Hepatocyte (in vitro differentiated cells): ENCODE results near the gene SLFN12L. TPM values are rescaled to one million over a fixed set of nuclear protein-coding genes. Genes with fewer than 3 reads are reported as not detected.

Experiments
- DNase-seq: peaks from one replicate; pipeline ENCODE4 v3.0.0-alpha.2; 2016; ENCODE audit warnings: low spot score
- H2AFZ ChIP-seq: fragments of 200-600 bp; sonication (generic); 2 replicates; pipeline ENCODE4 v1.6.0; 2016; ENCODE audit warnings: antibody characterized with exemption, mild to moderate bottlenecking
- H3K27ac ChIP-seq: fragments of 200-600 bp; sonication (generic); 2 replicates; pipeline ENCODE4 v1.5.1; 2016; ENCODE audit warnings: mild to moderate bottlenecking
- H3K27me3 ChIP-seq: fragments of 200-600 bp; sonication (generic); 2 replicates; pipeline ENCODE4 v1.6.1; 2016
- H3K36me3 ChIP-seq: fragments of 200-600 bp; sonication (generic); replicated peaks from 2 replicates; pipeline ENCODE4 v1.5.1; 2016; ENCODE audit warnings: low read depth; ENCODE audit not compliant: insufficient read depth
- H3K4me1 ChIP-seq: fragments of 200-600 bp; sonication (generic); 2 replicates; pipeline ENCODE4 v1.5.1; 2016; ENCODE audit warnings: mild to moderate bottlenecking, moderate library complexity; ENCODE audit not compliant: insufficient read depth
- H3K4me2 ChIP-seq: fragments of 200-600 bp; sonication (generic); 2 replicates; pipeline ENCODE4 v1.6.0; 2016
- H3K4me3 ChIP-seq: fragments of 200-600 bp; sonication (generic); 2 replicates; pipeline ENCODE4 v1.5.1; 2016; ENCODE audit warnings: mild to moderate bottlenecking
- H3K79me2 ChIP-seq: fragments of 200-600 bp; sonication (generic); 2 replicates; pipeline ENCODE4 v1.6.0; 2017; ENCODE audit warnings: mild to moderate bottlenecking
- H3K9me2 ChIP-seq: fragments of 200-600 bp; sonication (generic); replicated peaks from 2 replicates; pipeline ENCODE4 v1.6.0; 2017; ENCODE audit warnings: mild to moderate bottlenecking; ENCODE audit not compliant: insufficient read depth
- H3K9me3 ChIP-seq: fragments of 200-600 bp; sonication (generic); 2 replicates; pipeline ENCODE4 v1.5.1; 2016; ENCODE audit warnings: low read depth, mild to moderate bottlenecking
- H4K20me1 ChIP-seq: fragments of 200-600 bp; sonication (generic); 2 replicates; pipeline ENCODE4 v1.6.0; 2016; ENCODE audit warnings: mild to moderate bottlenecking; ENCODE audit not compliant: insufficient read depth, poor library complexity, severe bottlenecking
- EZH2 ChIP-seq: fragments of 200-600 bp; sonication (generic); IDR thresholded peaks from 2 replicates; pipeline ENCODE4 v1.6.1; 2016; ENCODE audit warnings: antibody characterized with exemption, mild to moderate bottlenecking, borderline replicate concordance
- EZH2phosphoT487 ChIP-seq: fragments of 200-600 bp; sonication (generic); IDR thresholded peaks from one replicate; pipeline ENCODE4 v1.6.1; 2018; ENCODE audit warnings: antibody characterized with exemption, mild to moderate bottlenecking, low read depth, moderate library complexity; ENCODE audit not compliant: unreplicated experiment, severe bottlenecking
- WGBS: methylation state at CpG from one replicate; pipeline ENCODE4 v1.1.6; 2016; ENCODE audit warnings: low lambda C conversion rate; ENCODE audit errors: missing lambda C conversion rate; 5-methylcytosine and 5-hydroxymethylcytosine counted together
- polyA plus RNA-seq: library from polyadenylated mRNA; unstranded; fragments of >200 nt; fragmentation: Nextera tagmentation; extraction: Ambion mirVana; gene quantifications from 2 replicates; pipeline ENCODE4 v1.2.1, GENCODE V29; 2016
- total RNA-seq: library from RNA; depleted of rRNA; stranded (reverse); fragments of >200 nt; gene quantifications from 2 replicates; pipeline ENCODE4 v1.2.3, GENCODE V29; 2014
- TF ChIP-seq, protein P1 (sequence below): fragments of 200-600 bp; sonication (generic); IDR thresholded peaks from 2 replicates; pipeline ENCODE4 v1.5.1; 2016; ENCODE audit warnings: antibody characterized with exemption, mild to moderate bottlenecking; ENCODE audit not compliant: poor library complexity

The SLFN12L gene
- total and polyA plus RNA-seq, 2 experiments from 2014 or later: 0.03 TPM; not detected in 1

DNA sequence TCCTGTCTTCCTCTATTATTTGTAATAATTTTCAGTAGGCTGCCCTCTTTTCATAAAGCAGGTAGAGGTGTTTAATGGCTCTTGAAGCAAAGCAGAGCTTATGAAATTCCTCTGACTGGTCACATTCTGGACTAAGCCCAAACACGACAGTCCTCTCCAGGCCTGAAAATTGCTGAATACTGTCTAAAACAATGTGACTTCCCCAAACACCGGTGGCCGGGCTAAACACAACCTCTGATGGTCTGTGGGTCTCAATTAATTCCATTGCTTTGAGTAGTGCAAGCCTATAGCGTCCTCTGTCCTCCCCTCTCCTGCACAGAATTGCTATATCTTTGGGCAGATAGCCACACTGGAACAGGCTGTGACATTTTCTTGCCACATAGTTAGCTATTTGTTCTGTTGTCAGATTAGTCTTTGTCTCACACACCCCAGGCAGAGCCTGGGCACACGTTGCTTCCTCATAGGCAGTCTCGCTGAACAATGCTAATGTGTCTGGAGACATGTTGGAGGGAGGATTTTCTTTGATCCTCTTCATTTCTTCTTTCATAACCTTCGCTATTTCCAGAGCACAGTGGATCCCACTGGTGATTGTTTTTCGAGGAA is 10.8 kb upstream of the SLFN12L start:
- Histone ChIP-seq H2AFZ (no peak overlapping the region), H4K20me1 (no peaks in the 10 kb centered on the region), H3K27ac (no peak overlapping the region), H3K36me3 (no peaks in the 10 kb centered on the region), H3K79me2 (no peaks in the 10 kb centered on the region), H3K27me3 (peaks cover 51% of the 10 kb centered on the region), H3K4me1 (no peaks in the 10 kb centered on the region), H3K4me3 (no peak overlapping the region), H3K9me2 (no peaks in the 10 kb centered on the region), H3K4me2 (no peak overlapping the region), H3K9me3 (no peaks in the 10 kb centered on the region)
- TF ChIP-seq EZH2: no peak
- TF ChIP-seq, protein P1, sequence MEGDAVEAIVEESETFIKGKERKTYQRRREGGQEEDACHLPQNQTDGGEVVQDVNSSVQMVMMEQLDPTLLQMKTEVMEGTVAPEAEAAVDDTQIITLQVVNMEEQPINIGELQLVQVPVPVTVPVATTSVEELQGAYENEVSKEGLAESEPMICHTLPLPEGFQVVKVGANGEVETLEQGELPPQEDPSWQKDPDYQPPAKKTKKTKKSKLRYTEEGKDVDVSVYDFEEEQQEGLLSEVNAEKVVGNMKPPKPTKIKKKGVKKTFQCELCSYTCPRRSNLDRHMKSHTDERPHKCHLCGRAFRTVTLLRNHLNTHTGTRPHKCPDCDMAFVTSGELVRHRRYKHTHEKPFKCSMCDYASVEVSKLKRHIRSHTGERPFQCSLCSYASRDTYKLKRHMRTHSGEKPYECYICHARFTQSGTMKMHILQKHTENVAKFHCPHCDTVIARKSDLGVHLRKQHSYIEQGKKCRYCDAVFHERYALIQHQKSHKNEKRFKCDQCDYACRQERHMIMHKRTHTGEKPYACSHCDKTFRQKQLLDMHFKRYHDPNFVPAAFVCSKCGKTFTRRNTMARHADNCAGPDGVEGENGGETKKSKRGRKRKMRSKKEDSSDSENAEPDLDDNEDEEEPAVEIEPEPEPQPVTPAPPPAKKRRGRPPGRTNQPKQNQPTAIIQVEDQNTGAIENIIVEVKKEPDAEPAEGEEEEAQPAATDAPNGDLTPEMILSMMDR: no peak
- WGBS: 70% methylated on average over 8 of the region's 8 CpGs
- no peak for DNase-seq

- no peak for DNase-seq
- no peaks in the 10 kb centered on the region for H3K4me1 ChIP-seq
- H3K79me2 ChIP-seq: no peaks in the 10 kb centered on the region
- no peak overlapping the region for H3K4me3 ChIP-seq
- peaks cover 44% of the 10 kb centered on the region for H3K27me3 ChIP-seq
- H4K20me1 ChIP-seq: no peaks in the 10 kb centered on the region
- H3K9me3 ChIP-seq: no peaks in the 10 kb centered on the region
- no peak overlapping the region for H3K4me2 ChIP-seq
- TF ChIP-seq, protein P1: no peak
- no peak for TF ChIP-seq EZH2phosphoT487
- no peak for TF ChIP-seq EZH2
- H2AFZ ChIP-seq: no peak overlapping the region
- WGBS: 73% methylated on average over 1 of the region's 1 CpG
- H3K27ac ChIP-seq: no peak overlapping the region
- no peaks in the 10 kb centered on the region for H3K36me3 ChIP-seq
- H3K9me2 ChIP-seq: no peaks in the 10 kb centered on the region
These were observed 9.0 kb upstream of the SLFN12L start for GRCh38 chr17:35546487-35546886.

GRCh38 chr17:35545150-35545549 is 7.7 kb upstream of the SLFN12L start:
- WGBS: 82% methylated on average over 1 of the region's 1 CpG
- DNase-seq: no peak
- H3K27me3 ChIP-seq: peaks cover 44% of the 10 kb centered on the region
- no peak overlapping the region for H3K4me3 ChIP-seq
- no peak overlapping the region for H3K27ac ChIP-seq
- no peaks in the 10 kb centered on the region for H4K20me1 ChIP-seq
- H3K4me1 ChIP-seq: no peaks in the 10 kb centered on the region
- H3K9me3 ChIP-seq: no peaks in the 10 kb centered on the region
- H3K9me2 ChIP-seq: no peaks in the 10 kb centered on the region
- H3K36me3 ChIP-seq: no peaks in the 10 kb centered on the region
- H2AFZ ChIP-seq: no peak overlapping the region
- no peaks in the 10 kb centered on the region for H3K79me2 ChIP-seq
- no peak overlapping the region for H3K4me2 ChIP-seq
- TF ChIP-seq EZH2: no peak
- TF ChIP-seq, protein P1: no peak
- no peak for TF ChIP-seq EZH2phosphoT487

DNA sequence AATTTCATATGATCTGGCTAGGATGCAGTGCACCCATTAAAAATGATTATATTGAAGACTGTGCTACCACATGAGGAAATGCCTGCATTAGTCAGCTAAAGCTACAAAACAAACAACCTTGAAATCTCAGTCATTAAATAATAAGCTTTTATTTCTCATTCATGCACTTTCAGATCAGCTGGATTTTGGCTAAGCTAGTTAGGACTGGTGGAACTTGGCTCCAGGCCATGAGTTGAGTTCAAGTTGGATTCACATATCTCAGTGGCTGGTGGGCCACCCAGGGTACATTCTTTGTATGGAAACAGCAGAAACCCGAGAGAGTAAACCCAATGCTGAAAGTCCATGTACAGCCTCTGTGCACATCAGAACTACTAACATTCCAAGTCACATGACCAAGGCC is 6.4 kb upstream of the SLFN12L start:
- H2AFZ ChIP-seq: no peak overlapping the region
- H4K20me1 ChIP-seq: no peaks in the 10 kb centered on the region
- no peak overlapping the region for H3K4me2 ChIP-seq
- H3K9me3 ChIP-seq: no peaks in the 10 kb centered on the region
- no peak overlapping the region for H3K4me3 ChIP-seq
- no peak for DNase-seq
- WGBS: 61% methylated on average over 1 of the region's 1 CpG
- no peaks in the 10 kb centered on the region for H3K36me3 ChIP-seq
- H3K27ac ChIP-seq: no peak overlapping the region
- H3K27me3 ChIP-seq: peaks cover 34% of the 10 kb centered on the region
- no peaks in the 10 kb centered on the region for H3K79me2 ChIP-seq
- no peaks in the 10 kb centered on the region for H3K4me1 ChIP-seq
- no peak for TF ChIP-seq EZH2phosphoT487
- TF ChIP-seq, protein P1: no peak
- no peak for TF ChIP-seq EZH2
- no peaks in the 10 kb centered on the region for H3K9me2 ChIP-seq
